ENCODE data around the gene GPX4. TPM values are rescaled to one million over a fixed set of nuclear protein-coding genes. Genes with fewer than 3 reads are reported as not detected.

Gene GPX4
- total RNA-seq, 1 experiment from 2014 or later = 355 TPM

DNA sequence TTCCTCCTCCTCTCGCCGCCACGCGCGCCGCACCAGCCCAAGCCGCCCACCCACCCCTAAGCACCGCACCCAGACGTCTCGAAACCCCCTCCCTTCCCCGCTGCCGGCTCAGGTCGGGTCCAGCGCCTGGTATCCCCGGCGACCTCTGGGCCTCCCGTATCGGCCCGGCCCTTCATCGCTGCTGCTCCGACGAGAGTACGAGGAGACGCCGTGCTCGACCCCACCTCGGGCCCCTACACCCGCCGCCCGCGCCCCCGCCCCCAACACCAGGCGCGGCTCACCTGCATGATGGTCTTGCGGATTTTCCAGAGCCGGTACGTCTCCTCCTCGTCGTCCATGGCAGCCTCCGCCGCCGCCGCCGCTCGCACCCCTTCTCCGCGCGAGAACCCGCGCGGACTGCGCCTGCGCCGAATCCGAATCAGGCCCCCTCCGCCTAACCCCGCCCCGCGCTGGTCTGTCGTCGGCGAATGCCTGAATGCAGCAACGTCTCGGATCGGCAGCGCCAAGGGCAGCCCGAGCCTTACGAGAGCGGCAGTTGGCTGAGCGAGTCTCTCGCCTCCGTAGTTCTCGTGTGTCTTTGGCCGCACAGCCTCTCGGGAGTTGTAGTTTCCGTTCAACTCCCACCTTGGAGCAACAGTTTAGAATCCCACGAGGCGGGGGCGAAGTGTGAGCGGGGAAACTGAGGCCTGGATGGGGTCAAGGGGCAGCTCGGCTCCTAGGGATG, 8.7 kb upstream of the GPX4 start, which contains the start of gene POLR2E:
Gene POLR2E, minus strand, starts transcription at position 398 of the 724 bp plus-strand sequence. Its CDS starts 60 bp downstream, at position 338.
- Mint-ChIP-seq H3K4me1 (peaks cover 6 to 22% of the 10 kb centered on the region in 2 experiments), H3K9me3 (peaks cover 2 to 3% of the 10 kb centered on the region in 2 experiments; a peak in 2 of 5 replicates), H3K36me3 (ENCODE audit: insufficient read depth in 1 of 3, low read depth in 3 of 3) (peaks cover 6 to 32% (median 28%) of the 10 kb centered on the region in 3 experiments; a peak in 6 of 7 replicates), H3K27ac (peak within 1 kb of the TSS; percentile 61 to 87 (median 70); a peak in 5 of 7 replicates), H3K27me3 (ENCODE audit: low read depth) (no peaks in the 10 kb centered on the region), H3K4me3 (peak within 1 kb of the TSS; percentile 91 to 92)
- Histone ChIP-seq H4K20me1 (ENCODE audit: control insufficient read depth, insufficient read depth, insufficient read length) (no peaks in the 10 kb centered on the region), H3K27me3 (ENCODE audit: insufficient read depth, low read length) (no peaks in the 10 kb centered on the region), H3K4me1 (ENCODE audit: insufficient read depth, low read length) (no peaks in the 10 kb centered on the region; the same call in 1 of the 2 replicates), H3K18ac (ENCODE audit: insufficient read length, low read depth, low read length) (peak within 1 kb of the TSS; percentile 36), H3T11ph (ENCODE audit: low read length) (no peak within 1 kb of the TSS), H2AFZ (ENCODE audit: low read length) (no peak within 1 kb of the TSS), H3K14ac (ENCODE audit: insufficient read depth, low read length) (peak within 1 kb of the TSS; percentile 50; the same call in 1 of the 2 replicates), H3K79me2 (ENCODE audit: insufficient read depth, low read length) (peaks cover 12% of the 10 kb centered on the region; the same call in 1 of the 2 replicates), H2AK5ac (ENCODE audit: insufficient read length, low read length) (no peak within 1 kb of the TSS), H2BK120ac (ENCODE audit: low read depth, low read length, poor library complexity, severe bottlenecking) (no peak within 1 kb of the TSS), H3K4ac (ENCODE audit: low read depth, low read length) (no peak within 1 kb of the TSS), H4K8ac (replicated peaks; ENCODE audit: insufficient read length, low read depth, low read length) (no peak within 1 kb of the TSS), H3K56ac (ENCODE audit: insufficient read length, low read depth, low read length) (no peak within 1 kb of the TSS), H2BK5ac (ENCODE audit: insufficient read length, low read length) (no peak within 1 kb of the TSS), H3K23me2 (ENCODE audit: insufficient read length, low read depth, low read length, poor library complexity, severe bottlenecking) (peaks cover 7% of the 10 kb centered on the region), H3K9me3 (ENCODE audit: control insufficient read depth, low read depth, low read length) (no peaks in the 10 kb centered on the region), H3K79me1 (ENCODE audit: insufficient read depth, low read depth, low read length, poor library complexity, severe bottlenecking) (peaks cover 11% of the 10 kb centered on the region), H2BK15ac (ENCODE audit: low read depth, low read length) (no peak within 1 kb of the TSS), H3K27ac (ENCODE audit: insufficient read length, low read depth, low read length) (no peak within 1 kb of the TSS), H3K9ac (ENCODE audit: extremely low read depth, insufficient read length, low read length) (peak within 1 kb of the TSS; percentile 90), H4K91ac (ENCODE audit: insufficient read length, low read depth, low read length) (no peak within 1 kb of the TSS), H2BK20ac (ENCODE audit: low read depth, low read length, poor library complexity, severe bottlenecking) (no peak within 1 kb of the TSS), H3K23ac (ENCODE audit: insufficient read length, low read depth, low read length) (no peak within 1 kb of the TSS), H4K5ac (ENCODE audit: insufficient read length, low read depth, low read length) (no peak within 1 kb of the TSS), H3K4me2 (ENCODE audit: insufficient read depth, insufficient read length, low read length) (peak within 1 kb of the TSS; percentile 69), H2BK12ac (ENCODE audit: insufficient read length, low read depth, low read length) (no peak within 1 kb of the TSS)
- TF ChIP-seq, protein P1, sequence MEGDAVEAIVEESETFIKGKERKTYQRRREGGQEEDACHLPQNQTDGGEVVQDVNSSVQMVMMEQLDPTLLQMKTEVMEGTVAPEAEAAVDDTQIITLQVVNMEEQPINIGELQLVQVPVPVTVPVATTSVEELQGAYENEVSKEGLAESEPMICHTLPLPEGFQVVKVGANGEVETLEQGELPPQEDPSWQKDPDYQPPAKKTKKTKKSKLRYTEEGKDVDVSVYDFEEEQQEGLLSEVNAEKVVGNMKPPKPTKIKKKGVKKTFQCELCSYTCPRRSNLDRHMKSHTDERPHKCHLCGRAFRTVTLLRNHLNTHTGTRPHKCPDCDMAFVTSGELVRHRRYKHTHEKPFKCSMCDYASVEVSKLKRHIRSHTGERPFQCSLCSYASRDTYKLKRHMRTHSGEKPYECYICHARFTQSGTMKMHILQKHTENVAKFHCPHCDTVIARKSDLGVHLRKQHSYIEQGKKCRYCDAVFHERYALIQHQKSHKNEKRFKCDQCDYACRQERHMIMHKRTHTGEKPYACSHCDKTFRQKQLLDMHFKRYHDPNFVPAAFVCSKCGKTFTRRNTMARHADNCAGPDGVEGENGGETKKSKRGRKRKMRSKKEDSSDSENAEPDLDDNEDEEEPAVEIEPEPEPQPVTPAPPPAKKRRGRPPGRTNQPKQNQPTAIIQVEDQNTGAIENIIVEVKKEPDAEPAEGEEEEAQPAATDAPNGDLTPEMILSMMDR (conservative IDR thresholded peaks at IDR 0.05) = no peak
- peak; percentile 97 for DNase-seq
- WGBS (ENCODE audit: extremely low coverage, insufficient read length, low lambda C conversion rate) = no CpG with 5 or more reads among the region's 81 CpGs
